Caco-2 (cell line): ENCODE measurements around the gene NEAT1. TPM values are rescaled to one million over a fixed set of nuclear protein-coding genes. Genes with fewer than 3 reads are reported as not detected.
A peak's percentile ranks its signal among the peaks of the same experiment; 100 is the strongest.

Experiments used
- BruUV-seq: library from RNA; stranded (reverse); fragments of 400-500 nt; replicated peaks from 2 replicates; lab custom pipeline; 2021; lab: Mats Ljungman, UMichigan
- CTCF ChIA-PET: fragments of 300-600 bp; sonication (Branson Sonifier 250); formaldehyde crosslinking; loops from one replicate; lab custom pipeline; 2022; ENCODE audit warnings: antibody characterized with exemption; lab: Charles Lee
- POLR2A ChIA-PET: fragments of 300-600 bp; sonication (Branson Sonifier 250); formaldehyde crosslinking; loops from one replicate; lab custom pipeline; 2022; ENCODE audit warnings: antibody characterized with exemption; lab: Charles Lee
- DNase-seq, 2 experiments: peaks; one replicate each; pipeline versions ENCODE4 v3.0.0 to v3.0.0-alpha.2; 2020 to 2022
- H3K27me3 ChIP-seq: replicated peaks from 2 replicates; pipeline ENCODE4 v1.6.0; 2011; ENCODE audit warnings: low read length; ENCODE audit not compliant: control insufficient read depth, insufficient read depth
- H3K36me3 ChIP-seq: 2 replicates; pipeline ENCODE4 v1.5.1; 2011; ENCODE audit warnings: low read length; ENCODE audit not compliant: control insufficient read depth, insufficient read depth
- H3K4me1 ChIP-seq: fragments of 250-450 bp; sonication (Bioruptor Pico); 2 replicates; pipeline ENCODE4 v1.5.1; 2020; ENCODE audit warnings: mild to moderate bottlenecking
- H3K4me3 ChIP-seq: 2 replicates; pipeline ENCODE4 v1.5.1; 2011; ENCODE audit warnings: low read depth, mild to moderate bottlenecking, control low read depth, low read length
- H3K9me3 ChIP-seq: fragments of 250-450 bp; sonication (Bioruptor Pico); 2 replicates; pipeline ENCODE4 v1.5.1; 2020; ENCODE audit warnings: mild to moderate bottlenecking, moderate library complexity
- H3K27ac Mint-ChIP-seq: one replicate; pipeline ENCODE4 v1.8.0; 2022; ENCODE audit warnings: mixed read lengths; ENCODE audit not compliant: unreplicated experiment
- H3K27me3 Mint-ChIP-seq: one replicate; pipeline ENCODE4 v1.8.0; 2022; ENCODE audit warnings: mixed read lengths; ENCODE audit not compliant: insufficient read depth, unreplicated experiment
- H3K36me3 Mint-ChIP-seq: one replicate; pipeline ENCODE4 v1.8.0; 2022; ENCODE audit warnings: mild to moderate bottlenecking, mixed read lengths; ENCODE audit not compliant: insufficient read depth, unreplicated experiment
- H3K4me1 Mint-ChIP-seq: one replicate; pipeline ENCODE4 v1.8.0; 2022; ENCODE audit warnings: low read depth, mixed read lengths; ENCODE audit not compliant: unreplicated experiment
- H3K4me3 Mint-ChIP-seq: one replicate; pipeline ENCODE4 v1.8.0; 2022; ENCODE audit warnings: mild to moderate bottlenecking, moderate library complexity, mixed read lengths; ENCODE audit not compliant: unreplicated experiment
- H3K9me3 Mint-ChIP-seq: one replicate; pipeline ENCODE4 v1.8.0; 2022; ENCODE audit warnings: mixed read lengths; ENCODE audit not compliant: unreplicated experiment
- intact Hi-C: fragments of 100-400 bp; cut with micrococcal nuclease; formaldehyde crosslinking; loops from one replicate; pipeline ENCODE4 v1.10.0; 2022; ENCODE audit not compliant: unreplicated experiment
- total RNA-seq: library from RNA; stranded (reverse); gene quantifications from 2 replicates; pipeline ENCODE4 v1.2.3, GENCODE V29; 2022
- TF ChIP-seq, protein P1 (sequence below), 2 experiments: fragments of 200-600 bp in 1 of 2; IDR thresholded peaks; 1 replicate in 1 of 2; 2 replicates in 1 of 2; pipeline versions ENCODE4 v1.5.1 to v1.8.0; 2011 to 2022; ENCODE audit warnings: antibody characterized with exemption in 1 of 2, control low read depth in 1 of 2, inconsistent platforms in 1 of 2, low read depth in 1 of 2, low read length in 1 of 2, mild to moderate bottlenecking in 1 of 2, moderate library complexity in 1 of 2; ENCODE audit not compliant: insufficient read depth in 1 of 2, severe bottlenecking in 1 of 2, unreplicated experiment in 1 of 2

The NEAT1 gene
- total RNA-seq, 1 experiment from 2014 or later = 254 TPM

DNA sequence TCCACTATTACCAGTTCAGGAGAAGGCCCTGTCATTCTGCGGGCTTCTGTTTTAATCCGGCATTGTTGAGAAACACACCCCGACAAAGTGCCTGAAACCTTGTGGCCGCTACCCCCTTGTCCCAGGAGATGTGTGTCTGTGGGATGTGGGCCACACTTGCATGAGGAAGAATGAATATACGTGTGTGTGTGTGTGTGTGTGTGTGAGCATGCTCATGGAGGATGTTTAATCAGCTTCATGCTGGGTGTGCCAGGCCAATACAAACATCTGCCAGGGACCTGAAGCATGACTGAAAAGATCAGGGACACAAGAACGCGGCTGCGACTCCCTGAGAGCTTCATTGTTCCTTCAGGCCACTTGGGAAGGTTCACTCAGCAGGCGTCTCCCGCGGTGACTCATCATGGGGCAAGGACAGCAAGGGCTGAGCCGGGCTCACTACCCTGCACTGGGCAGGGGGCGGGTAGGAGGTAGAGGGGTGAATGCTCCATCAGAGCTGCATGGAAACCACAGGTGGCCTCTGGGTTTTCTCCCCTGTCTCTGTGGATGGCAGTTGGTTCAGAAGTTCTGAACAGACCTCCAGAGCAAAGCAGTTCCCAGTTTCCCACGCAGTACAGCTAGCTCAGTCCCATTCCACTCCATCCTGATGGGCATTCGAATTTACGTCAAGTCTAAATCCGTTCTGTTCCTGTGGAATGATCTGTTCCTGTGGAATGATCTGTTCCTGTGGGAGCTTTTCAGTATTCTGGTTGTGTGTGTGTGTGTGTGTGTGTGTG is 69.2 kb downstream of the NEAT1 start:
- DNase-seq = no peak
- no peak overlapping the region for H3K4me3 Mint-ChIP-seq

DNA sequence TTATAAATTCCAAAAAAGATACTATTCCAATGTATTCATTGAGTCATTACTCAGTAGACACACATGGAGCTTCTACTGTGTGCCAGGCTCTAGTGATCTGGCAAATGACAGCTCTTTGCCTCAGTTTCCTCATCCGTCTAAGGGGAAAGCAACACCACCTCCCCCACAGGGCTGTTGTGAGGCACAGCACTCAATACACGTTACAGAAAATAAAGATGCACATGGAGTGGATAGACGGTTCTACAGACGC is 69.7 kb downstream of the NEAT1 start:
- BruUV-seq = no TSS peak
- H3K27ac Mint-ChIP-seq = peak overlapping the region; percentile 100
- Histone ChIP-seq H3K36me3 (no peaks in the 10 kb centered on the region), H3K4me1 (peaks cover 82% of the 10 kb centered on the region), H3K27me3 (no peaks in the 10 kb centered on the region), H3K9me3 (no peaks in the 10 kb centered on the region), H3K4me3 (no peak overlapping the region)
- no peaks in the 10 kb centered on the region for H3K9me3 Mint-ChIP-seq
- no peak overlapping the region for H3K4me3 Mint-ChIP-seq
- ChIA-PET CTCF (interaction anchor here (1.2 kb wide), 1 partner anchor 21 kb away, joined by 3 read pairs; no protein-coding TSS in a partner anchor), POLR2A (interaction anchor here (1.1 to 8.1 kb wide), 4 partner anchors 11 to 72 kb away, joined by 3 to 377 read pairs (median 7); partner anchors contain the start of genes MALAT1 and NEAT1)
- peaks cover 72% of the 10 kb centered on the region for H3K4me1 Mint-ChIP-seq
- no peak for DNase-seq
- H3K27me3 Mint-ChIP-seq = no peaks in the 10 kb centered on the region
- TF ChIP-seq, protein P1, sequence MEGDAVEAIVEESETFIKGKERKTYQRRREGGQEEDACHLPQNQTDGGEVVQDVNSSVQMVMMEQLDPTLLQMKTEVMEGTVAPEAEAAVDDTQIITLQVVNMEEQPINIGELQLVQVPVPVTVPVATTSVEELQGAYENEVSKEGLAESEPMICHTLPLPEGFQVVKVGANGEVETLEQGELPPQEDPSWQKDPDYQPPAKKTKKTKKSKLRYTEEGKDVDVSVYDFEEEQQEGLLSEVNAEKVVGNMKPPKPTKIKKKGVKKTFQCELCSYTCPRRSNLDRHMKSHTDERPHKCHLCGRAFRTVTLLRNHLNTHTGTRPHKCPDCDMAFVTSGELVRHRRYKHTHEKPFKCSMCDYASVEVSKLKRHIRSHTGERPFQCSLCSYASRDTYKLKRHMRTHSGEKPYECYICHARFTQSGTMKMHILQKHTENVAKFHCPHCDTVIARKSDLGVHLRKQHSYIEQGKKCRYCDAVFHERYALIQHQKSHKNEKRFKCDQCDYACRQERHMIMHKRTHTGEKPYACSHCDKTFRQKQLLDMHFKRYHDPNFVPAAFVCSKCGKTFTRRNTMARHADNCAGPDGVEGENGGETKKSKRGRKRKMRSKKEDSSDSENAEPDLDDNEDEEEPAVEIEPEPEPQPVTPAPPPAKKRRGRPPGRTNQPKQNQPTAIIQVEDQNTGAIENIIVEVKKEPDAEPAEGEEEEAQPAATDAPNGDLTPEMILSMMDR (IDR thresholded peaks at IDR 0.05; ENCODE audit: insufficient read depth in 1 of 2, low read depth in 1 of 2, low read length in 1 of 2, severe bottlenecking in 1 of 2, unreplicated experiment in 1 of 2) = no peak
- intact Hi-C loops = no loop called here
- peaks cover 31% of the 10 kb centered on the region for H3K36me3 Mint-ChIP-seq

More for the DNA sequence above, 69.2 kb downstream of the NEAT1 start:
- H3K27me3 Mint-ChIP-seq = no peaks in the 10 kb centered on the region
- no peaks in the 10 kb centered on the region for H3K9me3 Mint-ChIP-seq
- H3K4me1 Mint-ChIP-seq = peaks cover 67% of the 10 kb centered on the region
- intact Hi-C loops = no loop called here
- H3K36me3 Mint-ChIP-seq = peaks cover 33% of the 10 kb centered on the region
- Histone ChIP-seq H3K27me3 (no peaks in the 10 kb centered on the region), H3K4me3 (no peak overlapping the region), H3K36me3 (no peaks in the 10 kb centered on the region), H3K4me1 (peaks cover 84% of the 10 kb centered on the region), H3K9me3 (no peaks in the 10 kb centered on the region)
- TF ChIP-seq, protein P1 (IDR thresholded peaks at IDR 0.05; ENCODE audit: insufficient read depth in 1 of 2, low read depth in 1 of 2, low read length in 1 of 2, severe bottlenecking in 1 of 2, unreplicated experiment in 1 of 2) = no peak
- H3K27ac Mint-ChIP-seq = peak overlapping the region; percentile 100
- ChIA-PET POLR2A (interaction anchor here (0.9 to 8.1 kb wide), 7 partner anchors 11 to 72 kb away, joined by 3 to 377 read pairs (median 4); partner anchors contain the start of genes MALAT1 and NEAT1), CTCF (interaction anchor here (1.1 to 5.9 kb wide), 3 partner anchors 13 to 75 kb away, joined by 3 to 71 read pairs (median 3); no protein-coding TSS in a partner anchor)
- no TSS peak for BruUV-seq

DNA sequence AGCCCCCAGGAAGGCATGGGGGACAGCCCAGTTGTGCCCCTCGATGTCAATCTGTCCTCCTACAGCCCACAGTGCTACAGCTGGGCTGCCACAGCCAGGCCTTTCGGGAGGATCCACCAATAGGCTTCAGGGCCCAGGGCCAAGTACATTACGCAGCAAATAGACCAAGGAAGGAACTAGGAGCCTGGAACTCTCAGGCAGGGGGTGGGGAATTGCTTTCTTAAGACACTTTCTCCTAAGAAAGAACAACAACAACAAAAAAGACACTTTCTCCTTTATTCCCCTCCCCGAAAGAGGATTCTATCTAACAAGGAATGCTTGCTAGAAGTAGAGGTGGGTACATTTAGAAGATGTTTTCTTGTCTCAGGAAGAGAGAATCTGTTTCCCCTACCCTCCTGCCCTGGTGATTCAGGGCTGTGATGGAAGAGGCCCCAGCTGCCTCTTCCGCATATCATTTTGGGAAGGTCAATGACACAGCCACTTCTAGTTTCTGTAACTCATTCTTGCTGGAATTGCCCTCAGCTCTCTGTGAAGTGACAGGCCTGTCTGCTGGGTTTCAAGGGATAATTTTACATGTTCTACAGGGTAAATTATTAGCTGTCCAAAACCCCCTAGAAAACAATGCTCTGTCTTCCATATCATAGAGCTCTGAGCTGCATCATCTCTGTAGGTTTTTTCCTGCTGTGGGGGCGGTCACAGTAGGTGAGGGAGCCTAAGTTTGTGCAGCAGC is 70.2 kb downstream of the NEAT1 start:
- Mint-ChIP-seq H3K4me3 (no peak overlapping the region), H3K27me3 (no peaks in the 10 kb centered on the region), H3K4me1 (peaks cover 71% of the 10 kb centered on the region), H3K9me3 (no peaks in the 10 kb centered on the region), H3K36me3 (peaks cover 26% of the 10 kb centered on the region), H3K27ac (peak overlapping the region; percentile 100)
- ChIA-PET POLR2A (interaction anchor here (1.0 to 8.1 kb wide), 6 partner anchors 10 to 73 kb away, joined by 3 to 377 read pairs (median 8); partner anchors contain the start of genes MALAT1 and NEAT1), CTCF (interaction anchor here (0.6 to 2.0 kb wide), 3 partner anchors 14 to 24 kb away, joined by 3 to 15 read pairs (median 4); no protein-coding TSS in a partner anchor)
- H3K4me3 ChIP-seq = no peak overlapping the region
- peaks cover 80% of the 10 kb centered on the region for H3K4me1 ChIP-seq
- intact Hi-C loops = no loop called here
- DNase-seq = no peak
- H3K36me3 ChIP-seq = no peaks in the 10 kb centered on the region
- TF ChIP-seq, protein P1 (IDR thresholded peaks at IDR 0.05; ENCODE audit: insufficient read depth in 1 of 2, low read depth in 1 of 2, low read length in 1 of 2, severe bottlenecking in 1 of 2, unreplicated experiment in 1 of 2) = no peak
- no peaks in the 10 kb centered on the region for H3K27me3 ChIP-seq
- H3K9me3 ChIP-seq = no peaks in the 10 kb centered on the region
- no TSS peak for BruUV-seq
